Uterus (tissue), 4 donors: ENCODE measurements around the gene ZNF391. TPM values are rescaled to one million over a fixed set of nuclear protein-coding genes. Genes with fewer than 3 reads are reported as not detected.

Experiments
- DNase-seq, 2 donors: peaks; one replicate each; pipeline ENCODE4 v3.0.0-alpha.2; 2019 to 2020
- H3K27ac ChIP-seq, 2 donors: fragments of 200-600 bp; sonication (generic); 1 replicate in 1 of 2; 2 replicates in 1 of 2; pipeline ENCODE4 v1.5.1; 2016 to 2018
- H3K27me3 ChIP-seq, 2 donors: fragments of 200-600 bp; sonication (generic); one replicate each; pipeline ENCODE4 v1.5.1; 2018 to 2019; ENCODE audit warnings: control low read depth in 1 of 2
- H3K36me3 ChIP-seq, 2 donors: fragments of 200-600 bp; sonication (generic); one replicate each; pipeline ENCODE4 v1.5.1; 2019; ENCODE audit warnings: control low read depth in 1 of 2
- H3K4me1 ChIP-seq, 2 donors: fragments of 200-600 bp; sonication (generic); one replicate each; pipeline ENCODE4 v1.5.1; 2018 to 2019; ENCODE audit warnings: control low read depth in 1 of 2
- H3K4me3 ChIP-seq, 2 donors: fragments of 200-600 bp; sonication (generic); 1 replicate in 1 of 2; 2 replicates in 1 of 2; pipeline ENCODE4 v1.5.1; 2018 to 2019; ENCODE audit warnings: mild to moderate bottlenecking in 1 of 2
- H3K9me3 ChIP-seq, 2 donors: fragments of 200-600 bp; sonication (generic); one replicate each; pipeline ENCODE4 v1.5.1; 2019; ENCODE audit warnings: control low read depth in 1 of 2
- CTCF ChIP-seq, 4 experiments: fragments of 200-600 bp in 2 of 4; fragments of 450-650 bp in 2 of 4; sonication (generic) in 2 of 4; IDR thresholded peaks; one replicate each; pipeline ENCODE4 v1.5.1; 2016 to 2019; ENCODE audit warnings: antibody characterized with exemption in 4 of 4, mild to moderate bottlenecking in 2 of 4, moderate library complexity in 1 of 4
- POLR2A ChIP-seq, 2 donors: fragments of 450-650 bp; IDR thresholded peaks; one replicate each; pipeline ENCODE4 v1.6.1; 2016; ENCODE audit warnings: antibody characterized with exemption in 2 of 2, mild to moderate bottlenecking in 1 of 2, moderate library complexity in 1 of 2
- intact Hi-C: fragments of 100-400 bp; cut with DNase I; formaldehyde crosslinking; loops from one replicate; pipeline ENCODE4 v1.15.1; 2023; ENCODE audit warnings: low total_unique reads
- small RNA-seq: library from RNA; depleted of rRNA; stranded (forward); fragments of <200 nt; gene quantifications from one replicate; pipeline ENCODE3, GENCODE V24; 2016
- total RNA-seq, 4 donors: library from RNA; depleted of rRNA in 3 of 4; stranded (reverse); fragments of >200 nt in 3 of 4; gene quantifications; one replicate each; pipeline versions ENCODE4 v1.1.0 to v1.2.4, GENCODE V29; 2014 to 2023
- donor health status: DM: yes; HTN: yes; CAD: no.

ZNF391 gene
- total RNA-seq, 4 donors from 2014 or later: 4.6 to 10.1 (median 5.9) TPM; not detected in 1

- H3K36me3 ChIP-seq: no peaks in the 10 kb centered on the region
- intact Hi-C loops: no loop called here
These were observed 63.3 kb downstream of the ZNF391 start for GRCh38 chr6:27451660-27452390.

DNA sequence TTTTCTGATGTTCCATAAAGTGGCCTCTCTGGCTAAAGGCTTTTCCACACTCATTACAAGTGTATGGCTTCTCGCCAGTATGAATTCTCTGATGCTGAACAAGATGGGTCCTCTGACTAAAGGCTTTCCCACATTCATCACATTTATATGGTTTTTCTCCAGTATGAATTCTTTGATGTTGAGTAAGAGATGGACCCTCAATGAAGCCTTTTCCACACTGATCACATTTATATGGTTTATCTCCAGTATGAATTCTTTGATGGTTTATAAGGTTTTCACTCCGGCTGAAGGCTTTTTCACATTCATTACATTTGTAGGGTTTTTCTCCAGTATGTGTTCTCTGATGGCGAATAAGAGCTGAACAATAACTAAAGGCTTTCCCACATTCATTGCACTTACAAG lies 63.9 kb downstream of the ZNF391 start:
- Histone ChIP-seq H3K27me3 (no peaks in the 10 kb centered on the region), H3K27ac (no peak overlapping the region), H3K4me3 (no peak overlapping the region), H3K9me3 (peaks cover 0 to 34% of the 10 kb centered on the region in 2 donors), H3K36me3 (no peaks in the 10 kb centered on the region), H3K4me1 (no peaks in the 10 kb centered on the region)
- no peak for DNase-seq
- intact Hi-C loops: no loop called here
- TF ChIP-seq POLR2A (IDR thresholded peaks at IDR 0.05) (no peak), CTCF (IDR thresholded peaks at IDR 0.05) (no peak)

More at GRCh38 chr6:27451660-27452390, 63.3 kb downstream of the ZNF391 start:
- TF ChIP-seq CTCF (IDR thresholded peaks at IDR 0.05) (no peak), POLR2A (IDR thresholded peaks at IDR 0.05) (no peak)
- H3K27me3 ChIP-seq: no peaks in the 10 kb centered on the region
- no peak overlapping the region for H3K4me3 ChIP-seq
- DNase-seq: no peak
- H3K4me1 ChIP-seq: no peaks in the 10 kb centered on the region
- H3K27ac ChIP-seq: no peak overlapping the region
- peaks cover 0 to 37% of the 10 kb centered on the region in 2 donors for H3K9me3 ChIP-seq

Small RNA genes lying within 50 kb of the gene (small RNA-seq; reads per million reads assigned to genes)
- gene MCFD2P1: not detected

Other genes with a start within 250 kb of the ZNF391 start
- gene PRSS16, start 141.1 kb upstream of the ZNF391 start, total RNA-seq: under 1 TPM in 1 of 4 donors, not detected in 3; 0.88 TPM
- gene POM121L2, start 76.5 kb upstream of the ZNF391 start, total RNA-seq: not detected
- gene ZNF184, start 84.3 kb downstream of the ZNF391 start, total RNA-seq: 10 to 100 TPM in 2 of 4 donors, 1 to 10 TPM in 2; 3.8 to 28.3 (median 10.7) TPM